Renal cortical epithelial cell (primary cell): ENCODE measurements around the gene TMEM234. TPM values are rescaled to one million over a fixed set of nuclear protein-coding genes. Genes with fewer than 3 reads are reported as not detected.

Experiments
- DNase-seq: peaks from one replicate; pipeline ENCODE4 v3.0.0-alpha.2; 2011; ENCODE audit warnings: low read depth
- total RNA-seq: library from RNA; depleted of rRNA; stranded (reverse); fragments of >200 nt; gene quantifications from 2 replicates; pipeline ENCODE4 v1.2.3, GENCODE V29; 2014

Gene TMEM234
- total RNA-seq, 1 donor from 2014 or later = 19.8 TPM

DNA sequence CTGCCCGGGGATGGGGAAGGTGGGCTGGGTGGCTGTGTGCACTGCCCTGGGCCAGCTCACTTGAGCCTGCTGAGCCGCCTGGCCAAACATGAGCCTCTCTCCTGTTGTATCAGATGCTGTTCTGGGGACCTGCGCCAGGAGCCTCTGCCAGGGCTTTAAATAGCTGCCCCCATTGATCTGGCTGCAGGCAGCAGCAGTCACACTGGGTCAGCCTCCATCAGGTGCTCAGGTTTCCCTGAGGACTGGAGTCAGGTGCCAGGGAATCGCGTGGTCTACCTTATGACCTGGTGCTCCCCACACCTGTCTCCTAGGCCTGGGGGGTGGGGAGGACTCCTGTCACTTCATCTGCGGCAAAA, 22.5 kb downstream of the TMEM234 start:
- no peak for DNase-seq

DNA sequence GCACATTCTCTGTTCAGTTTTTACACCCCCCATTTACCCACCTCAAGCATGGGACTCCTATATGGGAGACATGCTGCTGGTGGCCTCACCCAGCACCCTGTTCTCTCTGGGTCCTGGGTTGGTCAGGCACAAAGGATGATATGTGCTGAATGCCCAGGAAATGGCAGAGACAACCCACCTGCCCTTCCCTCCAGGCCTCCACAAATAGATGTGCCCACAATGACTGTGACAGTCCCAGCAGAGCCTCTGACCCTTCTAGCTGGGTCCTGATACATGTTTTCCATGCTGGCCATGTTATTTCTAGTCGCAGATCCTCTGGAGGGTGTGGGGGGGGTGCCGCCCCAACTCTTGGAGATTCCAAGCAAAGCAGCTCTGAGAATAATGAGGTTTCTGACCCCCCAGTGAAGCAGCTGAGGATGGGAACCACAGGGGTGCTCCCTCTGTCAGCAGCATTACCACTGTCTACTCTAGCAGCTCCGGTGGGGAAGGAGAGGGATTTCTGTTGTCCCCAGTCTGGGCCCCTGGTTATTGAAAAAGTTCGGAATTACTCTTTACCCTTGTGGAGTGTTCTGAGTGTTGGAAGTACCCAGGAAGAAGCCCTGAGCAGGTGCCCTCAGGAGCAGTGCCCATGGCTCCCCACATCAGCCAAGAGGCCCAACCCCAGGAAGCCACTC, 23.0 kb downstream of the TMEM234 start:
- DNase-seq = no peak

DNA sequence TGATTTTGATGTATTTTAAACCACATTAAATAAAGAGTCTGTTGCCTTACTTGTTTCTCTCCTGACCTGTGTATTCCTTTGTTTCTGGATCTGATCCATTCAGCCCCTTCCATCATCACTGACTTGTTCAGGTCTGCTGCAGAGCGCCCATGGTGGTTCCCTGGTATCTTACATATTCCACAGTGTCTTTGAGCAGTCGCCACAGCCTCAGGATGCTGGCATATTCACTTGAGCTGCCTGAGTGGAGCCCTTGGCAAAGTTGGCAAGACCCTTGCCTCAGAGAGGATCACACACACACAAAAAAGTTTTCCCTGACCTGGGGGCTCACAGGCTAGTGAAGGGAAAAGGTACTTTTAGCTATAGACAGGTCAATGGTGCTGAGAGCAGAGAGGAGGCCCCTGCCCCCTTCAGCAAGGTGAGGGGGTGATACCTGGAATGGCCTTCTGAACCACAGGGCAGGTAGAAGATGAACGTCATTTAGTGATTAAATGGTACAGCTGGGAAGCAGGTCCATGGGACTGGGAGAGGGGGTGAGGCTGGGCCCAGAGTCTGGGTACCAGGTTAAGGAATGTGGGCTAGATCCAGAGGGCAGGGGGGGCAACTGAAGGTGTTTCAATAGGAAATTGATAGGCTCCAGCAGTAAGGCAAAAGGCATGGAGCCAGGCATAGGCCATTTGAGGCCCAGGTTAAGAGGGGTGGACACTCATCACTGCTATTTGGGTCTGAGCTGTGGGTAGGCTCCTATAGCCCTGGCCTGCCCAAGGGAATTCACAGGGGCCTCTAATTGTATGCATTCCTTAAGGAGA, 23.7 kb downstream of the TMEM234 start:
- DNase-seq = no peak

GRCh38 chr1:32197837-32198236, 24.3 kb downstream of the TMEM234 start:
- DNase-seq = no peak

DNA sequence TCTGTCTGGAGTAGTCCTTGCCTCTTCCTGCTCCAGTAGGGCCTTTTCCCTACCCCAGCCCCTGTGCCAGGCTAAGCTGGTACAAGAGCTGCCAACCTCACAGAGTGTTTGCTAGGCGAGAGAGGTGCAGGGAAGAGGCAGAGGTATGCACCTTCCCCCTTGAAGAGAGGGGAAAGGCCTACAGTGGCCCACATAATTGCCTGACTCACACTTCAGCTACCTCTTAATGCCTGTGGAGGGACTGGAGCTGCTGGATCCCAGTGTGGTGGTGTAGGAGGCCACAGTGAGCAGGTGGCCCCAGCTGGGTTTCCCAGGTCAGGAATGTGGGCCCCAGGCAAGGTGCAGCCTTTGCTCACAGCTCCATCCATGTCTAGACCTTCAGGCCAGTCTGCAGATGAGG, 25.1 kb downstream of the TMEM234 start:
- peak; percentile 50 for DNase-seq

GRCh38 chr1:32195972-32196823, 26.0 kb downstream of the TMEM234 start:
- no peak for DNase-seq

DNA sequence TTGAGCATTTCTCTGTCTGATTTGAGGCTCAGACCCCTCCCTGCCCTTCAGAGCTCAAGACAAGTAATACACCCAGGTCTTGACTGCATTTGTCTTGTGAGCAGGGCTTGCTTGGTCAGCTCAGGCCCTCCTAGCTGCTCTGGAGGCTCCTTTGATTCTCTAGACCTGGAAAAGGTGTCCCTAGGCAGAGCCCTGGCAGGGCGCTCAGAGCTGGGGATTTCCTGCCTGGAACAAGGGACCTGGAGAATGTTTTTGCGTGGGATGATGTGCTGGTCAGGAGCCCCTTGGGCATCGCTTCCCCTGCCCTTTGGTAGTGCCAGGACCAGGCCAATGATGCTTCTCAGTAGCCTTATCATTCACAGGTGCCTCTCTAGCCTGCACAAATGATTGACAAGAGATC, 26.6 kb downstream of the TMEM234 start:
- DNase-seq = no peak

DNA sequence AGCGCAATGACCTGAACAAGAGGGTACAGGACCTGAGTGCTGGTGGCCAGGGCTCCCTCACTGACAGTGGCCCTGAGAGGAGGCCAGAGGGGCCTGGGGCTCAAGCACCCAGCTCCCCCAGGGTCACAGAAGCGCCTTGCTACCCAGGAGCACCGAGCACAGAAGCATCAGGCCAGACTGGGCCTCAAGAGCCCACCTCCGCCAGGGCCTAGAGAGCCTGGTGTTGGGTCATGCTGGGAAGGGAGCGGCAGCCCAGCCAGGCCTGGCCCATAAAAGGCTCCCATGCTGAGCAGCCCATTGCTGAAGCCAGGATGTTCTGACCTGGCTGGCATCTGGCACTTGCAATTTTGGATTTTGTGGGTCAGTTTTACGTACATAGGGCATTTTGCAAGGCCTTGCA, 27.2 kb downstream of the TMEM234 start:
- no peak for DNase-seq

DNA sequence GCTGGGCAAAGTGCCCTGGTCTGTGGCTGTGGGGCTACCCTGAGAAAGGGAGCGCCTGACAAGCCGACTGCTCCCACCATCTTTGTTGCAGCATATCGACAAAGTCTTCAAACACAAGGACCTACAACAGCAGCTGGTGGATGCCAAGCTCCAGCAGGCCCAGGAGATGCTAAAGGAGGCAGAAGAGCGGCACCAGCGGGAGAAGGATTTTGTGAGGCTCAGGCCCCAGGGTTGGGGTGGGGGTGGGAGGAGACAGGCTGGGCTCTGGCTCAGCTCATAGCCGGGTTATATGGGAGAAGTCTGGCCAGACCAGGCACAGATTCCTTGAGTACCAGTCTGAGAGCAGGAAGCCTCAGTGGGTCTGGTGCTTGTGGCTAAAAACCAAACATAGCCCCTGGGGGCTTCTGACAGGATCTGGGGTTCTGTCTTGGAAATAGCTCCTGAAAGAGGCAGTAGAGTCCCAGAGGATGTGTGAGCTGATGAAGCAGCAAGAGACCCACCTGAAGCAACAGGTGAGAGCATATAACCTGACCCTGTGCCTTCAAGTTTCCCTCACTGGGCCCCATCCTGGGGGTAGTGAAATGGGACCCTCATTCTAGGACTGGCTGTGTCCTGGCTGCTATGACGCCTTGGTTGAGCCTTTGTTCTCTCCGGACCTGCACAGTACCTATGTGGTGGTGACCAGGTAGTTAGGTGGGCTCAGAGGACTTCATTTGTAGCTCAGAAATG, 29.8 kb downstream of the TMEM234 start:
- no peak for DNase-seq

GRCh38 chr1:32187850-32188249, 34.3 kb downstream of the TMEM234 start:
- no peak for DNase-seq

DNA sequence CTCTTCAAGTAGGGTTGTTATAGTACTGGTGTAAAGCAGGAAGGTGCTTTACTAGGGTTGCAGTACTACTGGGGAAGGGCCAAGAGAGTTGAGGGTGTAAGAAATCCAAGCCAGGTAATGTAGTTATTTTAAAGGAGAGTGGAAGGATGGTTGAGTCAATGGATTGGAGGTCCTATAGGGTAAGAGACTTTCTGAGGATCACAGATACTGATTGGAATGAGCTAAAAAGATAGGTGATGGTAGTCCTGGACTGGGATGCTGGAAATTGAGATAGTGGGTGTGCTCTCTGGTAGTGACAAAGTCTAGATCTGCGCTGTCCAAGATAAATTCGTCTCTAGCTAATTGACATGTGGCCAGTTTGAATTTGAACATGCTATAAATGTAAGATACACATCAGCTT, 35.7 kb downstream of the TMEM234 start:
- DNase-seq = no peak

DNA sequence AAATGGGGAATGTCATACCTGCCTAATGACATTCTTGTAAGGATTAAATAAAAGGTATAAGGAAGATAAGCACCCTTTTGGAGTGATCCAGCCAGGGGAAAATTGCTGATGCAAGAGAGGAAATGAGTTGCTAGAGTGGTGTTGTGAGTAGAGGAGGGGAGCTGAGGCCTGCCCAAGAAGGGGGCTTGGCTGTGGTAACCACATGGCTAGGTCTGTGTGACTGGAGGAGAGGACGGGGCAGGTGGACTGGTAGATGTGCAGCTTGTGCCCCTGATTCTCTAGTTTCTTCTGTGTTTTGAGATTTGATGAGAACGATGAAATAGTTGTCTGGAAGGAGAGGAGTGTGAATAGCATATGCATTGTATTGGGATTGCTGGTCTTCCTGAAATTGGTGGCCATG, 36.1 kb downstream of the TMEM234 start:
- no peak for DNase-seq

- no peak for DNase-seq
These were observed 37.5 kb downstream of the TMEM234 start for GRCh38 chr1:32184650-32185049.

- no peak for DNase-seq
These were observed 40.1 kb downstream of the TMEM234 start for GRCh38 chr1:32182060-32182459.

DNA sequence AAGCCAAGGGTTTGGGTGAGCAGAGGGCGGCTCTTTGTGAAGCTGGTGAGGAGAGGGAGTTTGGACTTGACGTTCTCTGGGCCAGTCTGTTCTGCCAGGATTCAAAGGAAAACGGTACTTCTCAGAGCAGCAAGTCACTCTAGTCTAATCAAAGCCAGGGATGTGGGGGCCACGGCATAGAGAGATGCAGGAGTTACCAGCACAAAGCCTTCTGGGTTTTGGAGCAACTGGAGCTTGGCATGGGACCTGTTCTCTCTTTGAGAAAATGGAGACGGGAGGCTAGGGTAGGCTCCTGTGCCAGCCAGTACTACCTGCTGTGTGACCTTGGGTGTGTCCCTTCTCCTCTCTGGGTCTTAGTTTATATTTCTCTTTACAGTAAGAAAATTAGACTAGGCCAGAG, 40.6 kb downstream of the TMEM234 start:
- DNase-seq = no peak

- no peak for DNase-seq
These were observed 41.1 kb downstream of the TMEM234 start for GRCh38 chr1:32181065-32181464.

- peak; percentile 38 for DNase-seq
These were observed 41.7 kb downstream of the TMEM234 start for GRCh38 chr1:32180186-32181060.

DNA sequence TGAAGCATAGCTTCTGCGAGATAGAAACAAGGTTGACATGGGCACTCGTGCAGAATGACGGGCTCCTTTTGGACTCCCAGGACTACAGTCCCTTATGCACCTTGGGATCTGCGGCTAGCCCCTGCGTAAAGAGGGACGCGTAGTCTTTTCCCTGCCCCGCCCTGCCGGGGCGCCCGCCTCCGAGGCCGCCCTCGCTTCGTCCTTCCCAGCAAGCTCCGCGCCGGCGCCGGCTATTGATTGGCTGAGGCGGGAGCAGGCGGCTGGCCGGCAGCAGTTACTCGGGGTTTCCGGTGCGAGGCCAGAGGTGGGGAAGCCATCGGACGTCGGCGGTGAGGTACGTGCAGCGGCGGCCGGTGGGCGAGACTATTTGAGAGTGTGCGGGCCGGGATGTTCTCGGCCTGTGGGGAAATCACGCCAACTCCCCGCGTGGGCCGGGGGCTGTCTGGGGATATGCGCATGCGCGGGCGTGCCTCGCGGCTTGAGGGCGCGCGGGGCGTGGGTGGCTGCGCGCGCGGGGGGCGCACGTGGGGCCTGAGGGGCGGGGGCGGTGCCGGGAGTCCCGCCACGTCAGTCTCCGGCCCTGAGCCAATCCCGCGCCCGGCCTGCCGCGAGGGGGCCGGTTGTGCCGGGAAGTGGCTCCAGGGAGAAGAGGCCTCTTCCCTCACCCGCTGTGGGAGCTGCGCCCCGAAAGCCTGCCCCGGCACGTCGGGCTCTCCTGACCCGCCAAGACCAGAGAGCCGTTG, 42.5 kb downstream of the TMEM234 start, which contains the start of gene TXLNA:
TXLNA (plus strand) TSS at position 233 of the 743 bp plus-strand sequence. CDS start 671 bp downstream, outside the sequence.
- DNase-seq = peak; percentile 66

DNA sequence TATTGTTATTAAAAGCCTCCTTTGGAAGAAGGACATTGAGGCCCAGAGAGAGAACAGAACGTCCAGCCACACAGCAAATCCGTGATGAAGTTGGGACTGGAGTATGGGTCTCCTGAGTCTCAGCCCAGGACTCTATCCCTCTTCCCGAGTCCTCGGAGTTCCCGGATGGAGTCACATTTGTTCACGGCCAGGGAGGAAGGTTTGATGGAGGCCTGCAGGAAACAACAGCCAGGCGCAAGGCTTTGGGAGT, 43.0 kb downstream of the TMEM234 start:
- DNase-seq = no peak
